Measurements from ENCODE around the gene PUM1. TPM values are rescaled to one million over a fixed set of nuclear protein-coding genes. Genes with fewer than 3 reads are reported as not detected.
A peak's percentile ranks its signal among the peaks of the same experiment; 100 is the strongest.

PUM1 gene
- total RNA-seq, 4 donors from 2014 or later: 71.7 to 112 (median 83.0) TPM

- DNase-seq (ENCODE audit: extremely low spot score): no peak
- Histone ChIP-seq H3K9me3 (no peaks in the 10 kb centered on the region), H3K4me1 (peaks cover 32 to 38% (median 36%) of the 10 kb centered on the region in 4 donors), H3K36me3 (peaks cover 38 to 70% (median 54%) of the 10 kb centered on the region in 4 donors), H3K27ac (replicated peaks in 1 of 4) (peak overlapping the region; percentile 28 to 58 (median 36)), H3K4me3 (no peak overlapping the region), H3K27me3 (no peaks in the 10 kb centered on the region)
- WGBS: 59% methylated on average over 8 of the region's 8 CpGs
- intact Hi-C loops (cut with DNase I): loop anchor here (5.0 kb wide), 1 partner anchor 95 kb away; no protein-coding TSS in a partner anchor
- no peak for TF ChIP-seq CTCF (IDR thresholded peaks at IDR 0.05)
- TF ChIP-seq POLR2AphosphoS5 (IDR thresholded peaks at IDR 0.05): peak in 1 of 2 donors; percentile 41
- no peak for TF ChIP-seq POLR2A (IDR thresholded peaks at IDR 0.05; ENCODE audit: low read depth)
- no peak for TF ChIP-seq EP300 (IDR thresholded peaks at IDR 0.05)
Measured at GRCh38 chr1:30966690-30967369, 98.7 kb downstream of the PUM1 start.

- Histone ChIP-seq H3K27me3 (no peaks in the 10 kb centered on the region), H3K27ac (replicated peaks in 1 of 4) (peak overlapping the region in 3 of 4 donors; percentile 28 to 58 (median 35)), H3K9me3 (no peaks in the 10 kb centered on the region), H3K4me1 (peaks cover 29 to 38% (median 36%) of the 10 kb centered on the region in 4 donors), H3K4me3 (no peak overlapping the region), H3K36me3 (peaks cover 38 to 76% (median 57%) of the 10 kb centered on the region in 4 donors)
- intact Hi-C loops (cut with DNase I): loop anchor here (5.0 kb wide), 1 partner anchor 96 kb away; no protein-coding TSS in a partner anchor
- no peak for TF ChIP-seq CTCF (IDR thresholded peaks at IDR 0.05)
- no peak for TF ChIP-seq POLR2A (IDR thresholded peaks at IDR 0.05; ENCODE audit: low read depth)
- no peak for TF ChIP-seq POLR2AphosphoS5 (IDR thresholded peaks at IDR 0.05)
- no peak for TF ChIP-seq EP300 (IDR thresholded peaks at IDR 0.05)
- WGBS: 77% methylated on average over 8 of the region's 8 CpGs
- no peak for DNase-seq (ENCODE audit: extremely low spot score)
Measured at GRCh38 chr1:30965924-30966599, 99.5 kb downstream of the PUM1 start.

GRCh38 chr1:30964706-30965105 is 100.8 kb downstream of the PUM1 start:
- 77% methylated on average over 7 of the region's 7 CpGs for WGBS
- peaks cover 38 to 87% (median 61%) of the 10 kb centered on the region in 4 donors for H3K36me3 ChIP-seq
- intact Hi-C loops (cut with DNase I): loop anchor here (5.0 kb wide), 1 partner anchor 98 kb away; no protein-coding TSS in a partner anchor
- no peak for DNase-seq (ENCODE audit: extremely low spot score)
- H3K4me1 ChIP-seq: peaks cover 29 to 38% (median 36%) of the 10 kb centered on the region in 4 donors
- no peaks in the 10 kb centered on the region for H3K9me3 ChIP-seq
- H3K27ac ChIP-seq (replicated peaks in 1 of 4): peak overlapping the region in 1 of 4 donors; percentile 12
- TF ChIP-seq EP300 (IDR thresholded peaks at IDR 0.05): no peak
- TF ChIP-seq CTCF (IDR thresholded peaks at IDR 0.05): no peak
- H3K27me3 ChIP-seq: no peaks in the 10 kb centered on the region
- no peak overlapping the region for H3K4me3 ChIP-seq

- intact Hi-C loops (cut with DNase I): no loop called here
- Histone ChIP-seq H3K36me3 (peaks cover 31 to 79% (median 59%) of the 10 kb centered on the region in 4 donors), H3K4me3 (no peak overlapping the region), H3K4me1 (peaks cover 29 to 38% (median 33%) of the 10 kb centered on the region in 4 donors), H3K9me3 (no peaks in the 10 kb centered on the region), H3K27ac (replicated peaks in 1 of 4) (no peak overlapping the region), H3K27me3 (no peaks in the 10 kb centered on the region)
- TF ChIP-seq EP300 (IDR thresholded peaks at IDR 0.05) (no peak), CTCF (IDR thresholded peaks at IDR 0.05) (no peak), POLR2A (IDR thresholded peaks at IDR 0.05; ENCODE audit: low read depth) (no peak), POLR2AphosphoS5 (IDR thresholded peaks at IDR 0.05) (peak in 1 of 2 donors; percentile 13)
- DNase-seq (ENCODE audit: extremely low spot score): no peak
- 74% methylated on average over 6 of the region's 6 CpGs for whole genome bisulfite sequencing
Measured at GRCh38 chr1:30962609-30963508, 102.7 kb downstream of the PUM1 start.

All from esophagus muscularis mucosa (tissue), 4 donors.